Measurements from ENCODE around the gene FAM83F. TPM values are rescaled to one million over a fixed set of nuclear protein-coding genes. Genes with fewer than 3 reads are reported as not detected.
A peak's percentile ranks its signal among the peaks of the same experiment; 100 is the strongest.

Gene FAM83F
- total and polyA plus RNA-seq, 10 of the 15 experiments (the other 5 are each of a cell fraction or from before 2014, with no cell fraction given), result 0.01 to 0.05 (median 0.01) TPM; not detected in 7

DNA sequence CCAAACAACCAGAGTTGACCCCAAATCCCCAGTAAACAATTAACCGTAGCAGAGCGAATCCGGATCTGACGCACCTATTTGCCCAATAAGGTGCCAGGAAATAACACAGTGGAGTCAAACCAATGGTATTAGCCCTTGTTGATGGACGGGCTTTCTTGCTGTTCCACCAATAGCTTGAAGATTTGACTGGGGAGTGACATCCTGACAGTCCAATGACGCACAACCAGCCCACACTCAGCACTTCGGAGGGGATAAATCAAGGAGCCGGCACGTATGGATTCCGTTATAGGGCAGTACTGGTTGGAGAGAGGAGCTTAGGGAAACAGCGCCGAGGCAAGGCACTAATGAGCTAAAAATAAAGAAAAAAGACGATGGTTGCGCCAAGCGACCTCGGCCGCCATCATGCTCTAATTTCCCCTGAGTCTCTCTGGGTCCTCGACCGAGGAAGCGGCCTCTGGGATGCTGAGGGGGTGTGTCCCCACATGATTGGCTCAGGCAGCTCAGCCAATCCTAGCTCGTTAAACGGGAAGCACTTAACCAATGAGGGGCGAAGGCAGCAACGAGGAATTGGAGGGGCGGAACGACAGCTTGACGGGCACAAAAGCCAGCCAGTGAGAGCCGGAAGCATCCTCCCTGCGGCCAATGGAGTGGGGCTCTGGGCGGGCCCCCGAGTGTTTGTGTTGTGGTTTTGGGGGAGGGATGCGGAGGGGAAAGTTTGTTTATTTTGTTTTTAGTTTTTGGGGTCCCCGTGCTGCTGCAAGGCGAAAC is 49.5 kb downstream of the FAM83F start (continued):
- TF ChIP-seq ZBTB40 (IDR thresholded peaks at IDR 0.05; ENCODE audit: borderline replicate concordance) (peak; percentile 75; the same call in 1 of the 2 replicates), MEF2B (IDR thresholded peaks at IDR 0.05; ENCODE audit: partially characterized antibody, poor library complexity, severe bottlenecking) (no peak), BHLHE40 (IDR thresholded peaks at IDR 0.05; ENCODE audit: borderline replicate concordance in 1 of 2, low read depth in 2 of 2, low read length in 1 of 2) (peak in 1 of 2 experiments; percentile 19; a peak in 1 of 4 replicates), TBL1XR1 (IDR thresholded peaks at IDR 0.05; ENCODE audit: low read depth, low read length) (0 out of 2 replicates have a peak, but pooled peaks have one; percentile 11), FOXM1 (IDR thresholded peaks at IDR 0.05; ENCODE audit: low read depth, low read length) (peak; percentile 42; the same call in 1 of the 2 replicates), NFYA (IDR thresholded peaks at IDR 0.05; ENCODE audit: borderline replicate concordance, low read depth, low read length) (peak; percentile 92), DPF2 (IDR thresholded peaks at IDR 0.05) (peak; percentile 99), JUNB (IDR thresholded peaks at IDR 0.05) (no peak), RFX5 (IDR thresholded peaks at IDR 0.05; ENCODE audit: low read depth, low read length) (peak; percentile 65; the same call in 1 of the 2 replicates), PBX3 (IDR thresholded peaks at IDR 0.05; ENCODE audit: insufficient replicate concordance, low read depth, low read length) (peak; percentile 100), ZNF384 (IDR thresholded peaks at IDR 0.05; ENCODE audit: borderline replicate concordance, low read depth, low read length) (no peak), USF1 (IDR thresholded peaks at IDR 0.05; ENCODE audit: borderline replicate concordance, extremely low read length, insufficient read depth, low read depth, low read length) (no peak), SMARCA5 (IDR thresholded peaks at IDR 0.05) (no peak), RB1 (IDR thresholded peaks at IDR 0.05; ENCODE audit: borderline replicate concordance) (no peak; the same call in 1 of the 2 replicates), BCL11A (IDR thresholded peaks at IDR 0.05; ENCODE audit: low read depth, low read length) (no peak), SP1 (IDR thresholded peaks at IDR 0.05; ENCODE audit: low read depth, low read length) (peak; percentile 100), SUPT20H (IDR thresholded peaks at IDR 0.05; ENCODE audit: borderline replicate concordance, control insufficient read depth, low read depth, low read length) (no peak), SRF (IDR thresholded peaks at IDR 0.05; ENCODE audit: low read depth in 2 of 2, low read length in 2 of 2) (peak; percentile 93 to 97)
- TF ChIP-seq, protein P1, sequence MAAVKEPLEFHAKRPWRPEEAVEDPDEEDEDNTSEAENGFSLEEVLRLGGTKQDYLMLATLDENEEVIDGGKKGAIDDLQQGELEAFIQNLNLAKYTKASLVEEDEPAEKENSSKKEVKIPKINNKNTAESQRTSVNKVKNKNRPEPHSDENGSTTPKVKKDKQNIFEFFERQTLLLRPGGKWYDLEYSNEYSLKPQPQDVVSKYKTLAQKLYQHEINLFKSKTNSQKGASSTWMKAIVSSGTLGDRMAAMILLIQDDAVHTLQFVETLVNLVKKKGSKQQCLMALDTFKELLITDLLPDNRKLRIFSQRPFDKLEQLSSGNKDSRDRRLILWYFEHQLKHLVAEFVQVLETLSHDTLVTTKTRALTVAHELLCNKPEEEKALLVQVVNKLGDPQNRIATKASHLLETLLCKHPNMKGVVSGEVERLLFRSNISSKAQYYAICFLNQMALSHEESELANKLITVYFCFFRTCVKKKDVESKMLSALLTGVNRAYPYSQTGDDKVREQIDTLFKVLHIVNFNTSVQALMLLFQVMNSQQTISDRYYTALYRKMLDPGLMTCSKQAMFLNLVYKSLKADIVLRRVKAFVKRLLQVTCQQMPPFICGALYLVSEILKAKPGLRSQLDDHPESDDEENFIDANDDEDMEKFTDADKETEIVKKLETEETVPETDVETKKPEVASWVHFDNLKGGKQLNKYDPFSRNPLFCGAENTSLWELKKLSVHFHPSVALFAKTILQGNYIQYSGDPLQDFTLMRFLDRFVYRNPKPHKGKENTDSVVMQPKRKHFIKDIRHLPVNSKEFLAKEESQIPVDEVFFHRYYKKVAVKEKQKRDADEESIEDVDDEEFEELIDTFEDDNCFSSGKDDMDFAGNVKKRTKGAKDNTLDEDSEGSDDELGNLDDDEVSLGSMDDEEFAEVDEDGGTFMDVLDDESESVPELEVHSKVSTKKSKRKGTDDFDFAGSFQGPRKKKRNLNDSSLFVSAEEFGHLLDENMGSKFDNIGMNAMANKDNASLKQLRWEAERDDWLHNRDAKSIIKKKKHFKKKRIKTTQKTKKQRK (IDR thresholded peaks at IDR 0.05; ENCODE audit: low read depth, low read length), result peak; percentile 90

All from GM12878 (cell line).